NCI-H2196 (cell line): ENCODE results near the gene VPS26A.
"Not testable (repeated sequence)": the region's sequence is repeated elsewhere in the genome, so short reads cannot be mapped to it uniquely, and the experiment has no call there.

Experiments used
- DNase-seq: peaks from one replicate; lab custom pipeline; 2025; ENCODE audit not compliant: unreplicated experiment; lab: John Stamatoyannopoulos, UW

The VPS26A gene

DNA sequence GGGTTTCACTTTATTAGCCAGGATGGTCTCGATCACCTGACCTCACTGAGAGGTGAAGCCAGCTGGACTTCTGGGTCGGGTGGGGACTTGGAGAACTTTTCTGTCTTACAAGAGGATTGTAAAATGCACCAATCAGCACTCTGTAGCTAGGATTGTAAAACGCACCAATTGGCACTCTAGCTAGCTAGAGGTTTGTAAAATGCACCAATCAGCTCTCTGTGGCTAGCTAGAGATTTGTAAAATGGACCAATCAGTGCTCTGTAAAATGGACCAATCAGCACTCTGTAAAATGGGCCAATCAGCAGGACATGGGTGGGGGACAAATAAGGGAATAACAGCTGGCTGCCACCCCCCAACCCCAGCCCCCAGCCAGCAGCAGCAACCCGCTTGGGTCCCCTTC, 51.3 kb downstream of the VPS26A start:
- DNase-seq, result not testable (repeated sequence)

- no peak for DNase-seq
These were observed 52.8 kb downstream of the VPS26A start for GRCh38 chr10:69176823-69177222.

GRCh38 chr10:69179089-69179742, 55.2 kb downstream of the VPS26A start:
- peak; percentile 37 for DNase-seq

DNA sequence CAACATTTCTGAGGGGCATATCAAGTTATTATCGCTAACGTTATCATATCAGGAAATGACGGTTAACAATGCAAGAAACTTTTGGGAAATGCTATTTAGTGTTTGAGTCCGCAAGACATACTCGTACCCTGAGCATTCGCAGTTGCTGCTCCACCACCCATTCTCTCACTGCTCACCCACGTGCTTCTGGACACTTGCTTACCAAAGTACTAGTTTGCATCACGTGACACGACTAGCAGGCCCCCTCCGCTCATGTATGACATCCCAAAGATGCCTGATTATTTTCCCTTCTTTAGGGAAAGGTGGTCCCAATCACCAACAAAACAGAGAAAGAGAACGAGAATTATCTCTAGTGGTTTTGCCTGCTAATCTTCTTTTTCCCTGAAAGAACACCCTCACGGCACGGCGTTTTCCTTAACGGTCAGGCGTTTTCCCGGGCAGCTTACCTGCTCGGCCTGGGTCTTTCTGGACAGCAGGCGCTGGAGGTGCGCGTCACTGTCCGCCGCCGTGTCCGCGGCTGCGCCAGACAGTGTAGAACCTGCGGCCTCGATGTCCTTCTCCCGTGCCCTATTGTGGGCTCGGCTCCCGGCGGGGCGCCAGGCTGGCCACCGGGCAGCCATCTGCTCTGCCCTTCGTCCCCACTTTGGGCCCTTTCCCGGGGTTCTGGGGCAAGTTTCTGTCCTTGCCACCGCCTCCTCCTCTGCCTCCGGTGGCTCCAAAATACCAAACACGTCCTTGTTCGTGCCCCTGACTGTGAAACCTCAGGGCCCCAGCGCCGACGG, 56.0 kb downstream of the VPS26A start, which contains the start of gene SUPV3L1:
SUPV3L1 (plus strand) TSS at position 492 of the 782 bp plus-strand sequence; CDS start at position 550, 58 bp downstream.
- peak; percentile 85 for DNase-seq

DNA sequence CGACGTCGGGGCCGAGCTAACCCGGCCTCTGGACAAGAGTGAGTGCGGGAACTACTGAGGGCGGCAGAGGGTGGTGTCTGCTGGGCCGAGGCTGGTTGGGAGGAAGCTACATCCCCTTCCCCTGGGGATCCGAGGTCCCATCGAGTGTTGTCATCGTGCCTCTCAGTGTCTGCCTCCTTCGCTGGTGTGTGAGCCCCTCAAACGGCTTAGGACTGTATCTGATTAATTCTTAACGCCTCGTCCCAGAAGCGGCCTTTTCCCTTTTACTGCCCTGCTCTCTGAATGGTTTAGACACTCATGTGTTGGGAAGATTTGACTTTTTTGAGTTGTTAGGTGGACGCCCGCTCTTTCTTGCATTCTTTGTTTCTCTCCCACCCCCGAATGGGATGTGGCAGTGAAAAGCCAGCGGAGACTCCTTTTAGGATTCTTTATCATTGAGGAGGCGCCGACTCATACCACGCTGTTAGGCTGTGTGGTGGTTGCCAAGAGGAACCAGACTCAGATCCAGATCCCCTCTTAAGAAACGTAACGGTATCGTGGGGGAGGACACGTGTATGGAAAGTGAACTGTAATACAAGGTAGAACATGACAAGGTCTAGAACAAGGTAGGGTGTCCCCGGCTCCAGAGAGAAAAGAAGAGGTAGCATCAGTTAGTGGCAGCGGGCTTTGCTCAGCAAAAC, 56.7 kb downstream of the VPS26A start:
- no peak for DNase-seq

- DNase-seq, result no peak
These were observed 57.5 kb downstream of the VPS26A start for GRCh38 chr10:69181433-69181832.

GRCh38 chr10:69182005-69182404, 58.0 kb downstream of the VPS26A start:
- no peak for DNase-seq

- no peak for DNase-seq
These were observed 62.5 kb downstream of the VPS26A start for GRCh38 chr10:69186524-69186923.

- no peak for DNase-seq
These were observed 77.1 kb downstream of the VPS26A start for GRCh38 chr10:69201045-69201444.

- no peak for DNase-seq
These were observed 78.4 kb downstream of the VPS26A start for GRCh38 chr10:69202332-69202731.

DNA sequence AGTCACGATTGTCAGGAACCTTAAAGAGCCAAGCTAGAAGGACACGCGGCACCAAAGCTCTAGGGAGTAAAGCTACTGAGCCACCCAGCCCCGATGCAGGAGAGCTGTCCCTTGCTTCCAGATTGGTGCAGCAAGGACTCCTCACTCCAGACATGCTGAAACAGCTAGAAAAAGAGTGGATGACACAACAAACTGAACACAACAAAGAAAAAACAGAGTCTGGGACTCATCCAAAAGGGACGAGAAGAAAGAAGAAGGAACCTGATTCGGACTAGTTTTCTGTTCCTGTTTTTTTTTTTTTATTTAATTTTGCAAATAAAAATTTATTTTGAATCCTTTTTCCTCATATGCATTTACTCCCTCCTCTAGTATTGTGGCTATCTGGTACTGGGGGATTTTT, 84.8 kb downstream of the VPS26A start:
- no peak for DNase-seq

GRCh38 chr10:69209787-69210484, 86.0 kb downstream of the VPS26A start:
- no peak for DNase-seq

DNA sequence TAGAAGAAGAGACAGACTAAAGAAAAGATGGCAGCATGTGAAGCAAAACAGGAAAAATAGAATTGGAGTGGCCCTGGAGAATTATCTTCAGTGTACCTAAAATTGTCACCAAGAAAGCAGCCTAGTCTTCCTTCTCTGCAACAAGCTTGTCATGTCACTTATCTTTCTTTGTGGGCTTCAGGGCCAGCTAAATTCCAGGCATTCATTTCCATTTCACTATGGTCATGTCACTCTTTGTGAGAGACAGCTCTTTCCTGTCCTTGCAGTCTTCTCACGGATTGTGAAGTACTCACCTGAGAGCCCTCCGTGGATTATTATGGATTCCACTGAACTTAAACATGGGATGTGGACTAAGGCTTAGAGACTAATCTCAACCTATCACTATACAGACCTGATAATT, 87.1 kb downstream of the VPS26A start:
- no peak for DNase-seq

DNA sequence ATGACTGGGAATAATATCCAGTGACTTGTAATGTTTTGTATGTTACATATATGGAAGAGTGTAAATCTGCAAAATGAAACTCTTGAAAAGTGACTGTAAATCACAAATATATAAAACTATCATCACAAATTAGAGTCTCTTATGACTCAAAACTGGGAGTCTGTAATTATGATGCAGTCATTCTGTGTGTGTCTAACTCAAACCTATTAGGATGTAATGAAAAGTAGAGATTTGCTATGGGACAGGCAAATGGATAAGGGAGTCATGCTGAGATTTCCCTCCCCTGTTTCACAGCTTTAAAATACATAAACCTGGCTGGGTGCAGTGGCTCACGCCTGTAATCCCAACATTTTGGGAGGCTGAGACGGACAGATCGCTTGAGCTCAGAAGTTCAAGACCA, 87.5 kb downstream of the VPS26A start:
- no peak for DNase-seq

GRCh38 chr10:69213591-69214311, 89.8 kb downstream of the VPS26A start:
- no peak for DNase-seq

DNA sequence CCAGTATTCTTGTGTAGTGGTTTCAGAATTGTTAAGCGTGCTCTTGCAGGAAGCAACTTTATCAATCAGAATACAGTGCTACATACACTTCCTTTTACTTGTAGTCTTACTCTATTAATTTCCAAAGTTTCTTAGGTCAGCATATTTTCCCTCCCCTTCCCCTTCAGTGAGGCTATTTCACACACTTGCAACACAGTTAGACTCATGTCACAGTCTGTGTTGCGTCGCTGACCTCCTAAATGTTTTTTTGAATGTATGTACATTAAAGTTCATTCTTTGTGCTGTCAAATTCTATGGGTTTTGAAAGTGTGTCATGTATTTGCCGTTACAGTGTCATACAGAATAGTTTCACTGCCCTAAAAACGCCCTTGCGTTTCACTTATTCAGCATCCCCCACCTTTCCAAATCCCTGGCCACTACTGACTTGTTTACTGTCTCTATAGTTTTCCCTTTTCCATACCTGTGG, 90.7 kb downstream of the VPS26A start:
- DNase-seq, result no peak

DNA sequence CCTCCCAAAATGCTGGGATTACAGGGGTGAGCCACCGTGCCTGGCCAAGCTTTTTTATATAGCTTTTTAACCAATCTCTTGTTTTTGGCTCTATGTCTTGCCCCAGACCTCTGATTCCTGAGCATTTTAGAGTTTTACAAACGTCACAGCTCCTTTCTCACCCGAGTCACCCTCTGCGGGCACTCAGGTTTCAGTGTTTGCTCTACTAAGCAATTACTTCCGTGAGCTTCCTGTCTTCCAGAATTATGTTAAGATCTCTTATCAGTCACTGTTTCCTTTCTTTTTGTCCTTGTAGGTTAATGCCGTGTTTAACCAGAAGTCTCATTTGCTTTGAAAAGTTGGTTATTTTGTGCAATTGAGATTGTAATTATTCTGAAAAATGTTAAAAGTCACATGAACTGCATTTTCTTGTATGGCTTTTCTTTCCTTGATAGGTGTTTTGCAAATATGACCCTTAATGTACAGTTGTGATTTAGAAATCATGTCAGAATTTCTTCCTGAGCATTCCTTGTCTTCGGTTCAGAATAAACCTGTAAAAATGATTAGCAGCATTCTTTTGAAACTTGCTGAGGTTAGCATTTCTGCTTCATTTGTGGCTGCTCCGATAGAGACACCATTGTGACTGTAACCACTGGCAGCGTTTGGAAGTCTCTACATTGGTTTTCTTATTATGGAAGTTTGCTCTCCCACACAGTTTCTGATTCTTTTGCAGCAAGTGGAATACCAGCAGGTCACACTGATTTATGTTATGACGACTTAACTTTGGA, 91.6 kb downstream of the VPS26A start:
- no peak for DNase-seq

GRCh38 chr10:69216577-69217118, 92.7 kb downstream of the VPS26A start:
- DNase-seq, result no peak

- no peak for DNase-seq
These were observed 93.3 kb downstream of the VPS26A start for GRCh38 chr10:69217119-69217754.
